HK-2 (cell line): ENCODE measurements around the gene TSPAN4.

Experiments
- DNase-seq: peaks from one replicate; pipeline ENCODE4 v3.0.0-alpha.2; 2018; ENCODE audit not compliant: unreplicated experiment

Gene TSPAN4

GRCh38 chr11:850775-851763 is 8.4 kb downstream of the TSPAN4 start:
- no peak for DNase-seq

DNA sequence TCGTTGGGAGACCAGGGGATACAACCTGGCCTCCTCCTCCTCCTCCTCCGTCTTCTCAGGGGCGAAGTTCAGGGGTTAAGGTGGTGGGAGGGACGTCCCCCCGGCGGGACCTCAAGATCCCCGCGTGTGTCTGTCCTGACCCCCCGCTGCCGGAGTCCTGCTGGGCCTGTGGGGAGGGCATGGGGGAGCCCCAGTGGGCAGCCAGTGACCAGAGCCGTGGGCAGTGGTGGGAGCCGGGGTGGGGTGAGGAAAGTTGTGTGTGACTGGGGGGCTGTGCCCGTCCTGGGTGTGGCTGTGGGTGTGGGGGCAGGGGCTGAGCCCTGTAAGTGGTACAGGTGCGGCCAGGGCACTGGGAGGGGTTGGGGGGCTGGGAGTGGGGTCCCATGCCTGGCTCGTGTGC is 10.1 kb downstream of the TSPAN4 start:
- no peak for DNase-seq

DNA sequence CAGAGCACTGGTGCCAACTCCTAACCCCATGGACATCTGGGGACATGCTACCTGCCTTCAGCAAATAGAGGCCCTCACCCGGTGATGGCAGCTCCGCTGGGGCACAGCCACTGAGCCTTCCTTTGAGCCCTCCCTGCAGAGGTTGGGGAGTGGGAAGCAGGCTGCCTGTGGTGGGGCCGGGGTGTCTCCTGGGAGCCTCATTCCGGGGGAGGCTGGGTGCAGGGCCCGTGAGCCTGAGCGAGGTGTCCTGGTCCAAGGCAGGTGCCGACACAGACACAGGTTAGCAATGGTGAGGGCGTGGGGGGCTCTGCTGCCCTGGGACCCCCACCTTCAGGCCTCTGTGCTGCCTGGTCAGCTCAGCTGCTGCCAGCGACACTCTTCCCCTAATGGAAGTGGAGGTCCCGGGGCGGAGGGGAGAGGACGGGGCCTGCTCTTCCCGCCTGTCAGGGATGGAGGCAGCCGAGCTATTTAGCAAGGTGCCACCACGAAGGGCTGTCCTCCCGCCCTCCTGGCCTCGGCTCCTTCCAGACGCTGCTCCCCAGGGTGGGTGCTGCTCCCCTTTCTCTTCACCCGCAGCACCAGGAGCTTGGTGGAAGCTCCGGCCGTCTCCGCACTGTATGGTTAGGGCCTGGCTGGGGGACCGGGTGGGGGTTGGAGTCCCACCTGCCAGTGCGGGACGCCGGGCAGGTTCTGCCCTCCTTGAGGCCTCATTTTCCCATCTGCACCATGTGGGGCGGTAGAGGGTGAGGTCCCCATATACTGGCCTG is 11.2 kb downstream of the TSPAN4 start:
- DNase-seq, result no peak

GRCh38 chr11:854601-855329 is 12.1 kb downstream of the TSPAN4 start:
- no peak for DNase-seq

GRCh38 chr11:855330-855674 is 12.7 kb downstream of the TSPAN4 start:
- DNase-seq, result no peak

- no peak for DNase-seq
Observed at GRCh38 chr11:855796-856195, 13.1 kb downstream of the TSPAN4 start.

DNA sequence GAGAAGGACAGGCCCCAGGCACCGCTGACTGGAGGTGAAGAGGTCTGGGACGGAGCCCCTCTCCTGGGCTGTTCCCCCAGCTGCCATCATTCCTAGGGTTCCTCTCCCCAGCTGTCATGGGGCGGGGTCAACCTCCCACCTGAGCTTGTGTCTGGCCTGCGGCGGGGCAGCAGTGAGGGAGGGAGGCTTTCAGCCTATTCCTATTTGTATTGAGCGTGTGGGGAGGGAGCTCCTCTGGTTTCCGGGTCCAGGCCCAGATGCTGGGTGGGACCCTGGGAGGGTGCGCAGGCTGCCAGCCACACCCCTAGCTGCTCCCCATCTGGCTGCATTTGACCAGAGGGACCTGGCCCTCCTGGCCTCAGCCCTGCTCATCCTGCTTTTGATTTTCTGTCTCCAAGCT is 13.7 kb downstream of the TSPAN4 start:
- DNase-seq, result no peak

DNA sequence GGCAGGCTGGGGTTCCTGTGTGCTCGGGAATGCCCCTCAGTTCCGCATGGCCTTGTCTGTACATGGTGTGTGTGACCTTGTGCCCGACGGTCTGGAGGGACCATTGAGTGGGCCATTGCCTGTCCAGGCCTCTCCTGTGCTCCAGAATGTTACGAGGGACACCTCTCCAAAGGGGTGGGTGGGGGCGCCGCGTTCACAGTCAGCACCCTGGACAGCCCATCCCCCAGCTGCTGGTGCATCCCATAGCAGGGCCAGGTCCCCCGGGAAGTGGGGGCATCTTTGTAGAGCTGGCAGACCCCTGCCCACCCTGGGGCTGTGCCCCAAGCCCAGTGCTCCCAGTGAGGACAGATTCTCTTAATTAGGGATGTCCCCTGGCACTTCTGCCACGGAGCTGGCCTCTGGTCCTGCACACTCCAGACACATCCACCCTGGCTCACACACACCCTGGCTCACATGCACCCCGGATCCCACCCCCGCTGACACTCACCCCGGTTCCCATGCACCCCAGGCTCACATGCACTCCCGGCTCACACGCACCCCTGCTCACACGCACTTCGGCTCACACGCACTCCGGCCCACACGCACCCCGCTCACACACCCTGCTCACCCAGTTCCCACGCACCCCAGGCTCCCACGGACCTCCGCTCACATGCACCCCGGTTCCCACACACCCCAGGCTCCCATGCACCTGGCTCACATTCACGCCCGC is 15.6 kb downstream of the TSPAN4 start:
- DNase-seq, result no peak

DNA sequence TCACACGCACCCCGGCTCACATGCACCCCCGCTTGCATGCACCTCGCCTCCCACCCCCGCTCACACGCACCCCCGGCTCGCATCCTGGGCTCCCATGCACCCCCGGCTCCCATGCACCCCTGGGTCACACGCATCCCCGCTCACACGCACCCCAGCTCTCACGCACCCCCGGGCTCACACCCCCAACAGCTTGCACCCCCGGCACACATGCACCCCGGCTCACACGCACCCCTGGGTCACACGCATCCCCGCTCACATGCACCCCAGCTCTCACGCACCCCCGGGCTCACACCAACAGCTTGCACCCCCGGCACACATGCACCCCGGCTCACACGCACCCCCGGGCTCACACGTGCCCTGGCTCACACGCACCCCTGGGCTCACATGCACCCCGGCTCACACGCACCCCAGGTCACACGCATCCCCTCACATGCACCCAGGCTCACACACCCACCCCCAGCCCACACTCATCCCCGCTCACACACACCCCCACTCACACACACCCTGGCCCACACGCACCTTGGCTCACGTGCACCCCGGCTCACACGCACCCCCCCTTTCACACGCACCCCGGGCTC is 16.2 kb downstream of the TSPAN4 start:
- no peak for DNase-seq

DNA sequence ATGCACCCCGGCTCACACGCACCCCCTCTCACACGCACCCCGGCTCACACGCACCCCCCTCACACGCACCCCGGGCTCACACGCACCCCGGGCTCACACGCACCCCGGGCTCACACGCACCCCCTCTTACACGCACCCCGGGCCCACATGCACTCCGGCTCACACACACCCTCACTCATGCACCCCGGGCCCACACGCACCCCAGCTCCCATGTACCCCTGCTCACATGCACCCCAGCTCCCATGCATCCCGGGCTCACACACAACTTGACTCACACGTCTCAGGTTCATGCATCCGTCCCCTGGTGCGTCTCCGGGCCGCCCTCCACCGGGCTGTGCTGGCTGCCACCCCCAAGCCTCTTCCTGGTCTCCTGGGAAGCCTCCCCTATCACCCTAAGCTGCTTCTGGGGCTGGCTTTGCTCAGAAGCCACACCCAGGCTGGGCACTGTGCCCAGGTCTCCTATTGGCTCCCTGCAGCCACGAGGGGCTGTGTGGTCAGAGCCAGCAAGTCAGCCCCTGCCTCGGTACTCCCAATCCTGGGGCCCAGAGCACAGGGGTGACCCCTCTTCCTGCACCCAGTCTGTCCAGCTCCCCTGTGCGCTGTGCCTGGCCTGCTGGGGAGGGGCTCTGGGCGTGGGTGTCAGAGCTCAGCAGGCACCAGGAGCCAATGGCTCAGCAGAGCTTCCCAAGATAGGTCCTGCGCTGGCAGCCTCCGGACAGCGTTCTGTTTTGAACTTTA is 16.9 kb downstream of the TSPAN4 start:
- DNase-seq, result no peak

DNA sequence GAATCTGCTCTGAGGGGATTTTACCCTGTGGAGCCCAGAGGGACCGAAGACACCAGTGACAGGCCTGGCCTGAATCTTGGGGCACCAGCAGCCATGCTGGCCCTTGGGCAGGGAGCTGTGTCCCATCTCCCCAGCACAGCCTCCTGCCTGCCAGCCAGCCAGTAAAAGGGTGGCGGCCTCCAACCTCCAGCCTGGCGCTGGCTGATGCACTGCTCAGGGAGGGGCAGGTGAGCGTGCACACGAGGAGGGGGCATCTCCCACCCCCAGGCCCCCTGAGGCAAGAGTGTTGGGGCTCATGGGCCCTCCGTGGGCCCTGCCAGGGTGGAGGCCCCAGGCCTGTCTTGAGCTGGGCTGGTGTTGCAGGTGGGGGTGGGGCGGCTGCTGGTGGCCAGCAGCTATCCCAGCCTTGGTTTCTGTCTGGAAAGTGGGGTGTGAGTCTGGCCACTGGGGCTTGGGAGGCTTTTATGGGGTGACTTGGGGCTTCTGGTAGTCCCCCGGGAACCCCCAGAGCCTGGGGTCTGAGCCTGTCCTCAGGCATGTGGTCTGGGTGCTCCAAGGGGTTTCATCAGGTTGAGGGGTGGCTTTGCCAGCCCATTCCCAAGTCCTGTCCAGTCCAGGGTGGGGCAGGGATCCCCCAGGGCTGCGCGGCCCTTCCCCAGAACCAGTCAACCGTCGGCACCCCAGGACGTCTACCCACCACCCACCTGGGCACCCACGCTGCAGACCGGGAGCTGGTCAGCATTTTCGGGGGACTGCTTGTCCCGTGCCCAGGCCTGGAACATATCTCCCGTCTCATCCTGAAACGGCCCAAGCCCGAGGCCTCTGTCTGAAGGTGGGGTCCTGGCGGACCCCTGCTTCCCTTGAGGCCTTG is 17.8 kb downstream of the TSPAN4 start:
- DNase-seq, result no peak

- DNase-seq, result no peak
Observed at GRCh38 chr11:861105-861479, 18.4 kb downstream of the TSPAN4 start.

DNA sequence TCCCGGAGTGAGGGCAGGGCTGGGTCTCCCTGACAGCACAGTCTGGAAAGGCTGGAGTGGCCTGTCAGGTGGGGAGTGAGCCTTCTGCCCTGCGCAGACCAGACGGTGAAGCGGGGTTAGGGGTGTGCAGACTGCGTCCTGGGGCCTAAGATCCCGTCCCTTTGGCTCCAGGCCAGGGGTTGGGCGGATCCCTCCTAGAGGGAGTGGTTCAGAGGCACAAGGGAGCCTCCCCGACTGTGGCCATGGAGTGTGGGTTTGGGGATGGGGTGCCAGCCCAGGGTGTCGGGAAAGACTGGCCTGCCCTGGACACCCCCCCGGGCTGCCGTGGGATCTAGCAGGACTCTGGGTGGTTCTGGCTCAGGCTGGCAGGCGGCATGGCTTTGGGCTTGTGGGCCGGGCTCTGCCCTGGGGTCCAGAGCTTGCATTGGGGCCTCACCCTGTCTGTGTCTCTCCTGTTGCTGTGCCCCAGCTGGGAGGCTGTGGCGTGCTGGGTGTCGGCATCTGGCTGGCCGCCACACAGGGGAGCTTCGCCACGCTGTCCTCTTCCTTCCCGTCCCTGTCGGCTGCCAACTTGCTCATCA is 19.5 kb downstream of the TSPAN4 start:
- no peak for DNase-seq

DNA sequence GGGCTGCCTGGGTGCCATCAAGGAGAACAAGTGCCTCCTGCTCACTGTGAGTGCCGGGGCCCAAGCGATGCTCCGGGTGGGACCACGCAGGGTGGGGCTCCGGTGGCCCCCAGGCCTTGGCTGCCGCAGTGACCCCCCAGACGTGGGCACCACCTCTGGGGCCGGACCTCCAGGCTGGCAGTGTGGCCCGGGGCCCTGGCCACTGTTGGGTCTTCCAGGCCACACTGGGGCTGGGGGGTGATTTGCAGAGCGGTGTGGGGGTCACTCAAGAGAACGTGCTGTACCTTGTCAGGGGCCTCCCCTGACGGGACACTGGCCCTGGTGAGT is 20.0 kb downstream of the TSPAN4 start:
- no peak for DNase-seq

DNA sequence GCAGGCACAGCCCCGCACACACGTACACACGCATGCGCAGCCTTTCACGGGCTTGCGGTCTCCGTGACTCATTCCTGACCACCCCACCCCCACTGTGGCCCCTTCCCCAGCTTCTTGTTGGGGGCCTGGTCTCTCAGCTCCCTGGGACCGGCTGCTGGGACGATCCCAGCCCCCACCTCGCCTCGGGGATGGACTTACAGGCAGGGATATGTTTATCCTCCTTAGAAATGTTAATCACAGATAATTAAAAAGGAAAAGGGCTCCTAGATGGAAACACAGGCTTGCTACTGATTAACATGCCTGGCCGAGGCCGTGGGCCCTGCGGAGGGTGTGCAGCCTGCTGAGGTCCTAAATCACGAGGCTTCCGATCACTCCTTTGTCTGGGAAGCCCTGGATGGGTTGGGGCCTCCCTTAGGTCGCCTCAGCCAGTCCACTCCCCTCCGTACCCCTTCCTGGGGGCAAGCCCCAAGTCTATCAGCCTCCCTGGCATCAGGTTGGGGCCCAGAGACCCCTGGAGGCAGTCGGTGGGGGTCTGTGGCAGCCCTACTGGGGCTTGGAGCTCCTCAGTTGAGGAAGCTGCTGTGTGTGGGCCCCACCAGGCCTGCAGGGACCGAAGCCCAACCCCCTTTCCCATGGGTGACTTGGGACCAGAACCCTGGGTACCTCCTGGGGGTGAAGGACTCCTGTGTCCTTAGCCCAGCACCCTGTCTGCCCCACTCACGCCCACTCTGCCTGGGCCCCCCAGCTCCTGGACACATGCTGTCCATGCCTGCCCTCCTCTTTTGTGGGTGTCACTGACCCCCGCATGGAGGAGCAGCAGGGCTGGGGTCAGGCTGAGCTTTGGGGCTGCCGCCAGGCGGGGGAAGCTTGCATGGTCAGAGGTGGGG is 20.6 kb downstream of the TSPAN4 start:
- no peak for DNase-seq

DNA sequence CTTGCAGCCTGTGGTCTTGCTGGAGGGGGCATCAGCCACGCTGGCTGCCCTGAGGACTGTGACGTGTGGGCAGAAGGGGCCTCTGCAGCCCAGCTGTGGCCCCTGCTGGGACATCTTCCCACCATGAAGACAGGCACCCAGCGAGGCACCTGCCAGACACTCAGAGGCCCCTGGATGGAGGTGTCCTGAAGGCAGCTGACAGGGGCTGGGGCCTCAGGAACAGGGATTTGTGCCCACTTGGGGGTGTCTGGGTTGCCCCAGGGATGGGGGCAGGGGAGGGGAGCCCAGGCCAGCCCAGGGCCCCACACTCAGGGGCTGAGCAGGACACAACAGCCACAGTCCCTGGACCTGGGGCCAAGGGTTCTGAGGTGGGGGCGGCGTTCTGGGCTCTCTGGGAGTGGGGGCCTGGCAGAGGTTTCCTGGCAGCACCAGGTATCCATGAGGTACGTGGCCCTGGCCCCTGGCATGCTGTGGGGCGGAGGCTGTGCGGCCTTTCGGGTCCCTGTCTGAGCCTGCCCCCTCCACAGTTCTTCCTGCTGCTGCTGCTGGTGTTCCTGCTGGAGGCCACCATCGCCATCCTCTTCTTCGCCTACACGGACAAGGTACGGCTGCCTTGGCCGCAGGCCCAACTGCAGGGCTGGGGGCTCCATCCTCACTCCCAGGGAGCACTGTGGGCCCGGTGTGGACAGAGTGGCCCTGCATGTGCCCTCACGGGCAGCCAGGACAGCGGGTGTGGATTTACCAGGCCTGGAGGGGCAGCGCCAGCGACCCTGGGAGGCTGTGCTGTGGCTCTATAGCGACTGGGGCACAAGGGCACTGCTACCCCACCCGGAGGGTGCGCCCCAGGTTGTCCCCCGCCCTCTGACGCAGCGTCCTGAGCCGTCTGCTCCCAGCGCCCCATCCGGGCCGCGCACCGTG is 21.5 kb downstream of the TSPAN4 start:
- DNase-seq, result no peak

GRCh38 chr11:864898-865297 is 22.2 kb downstream of the TSPAN4 start:
- no peak for DNase-seq
